ENCODE measurements around the gene EBI3.

EBI3 gene

DNA sequence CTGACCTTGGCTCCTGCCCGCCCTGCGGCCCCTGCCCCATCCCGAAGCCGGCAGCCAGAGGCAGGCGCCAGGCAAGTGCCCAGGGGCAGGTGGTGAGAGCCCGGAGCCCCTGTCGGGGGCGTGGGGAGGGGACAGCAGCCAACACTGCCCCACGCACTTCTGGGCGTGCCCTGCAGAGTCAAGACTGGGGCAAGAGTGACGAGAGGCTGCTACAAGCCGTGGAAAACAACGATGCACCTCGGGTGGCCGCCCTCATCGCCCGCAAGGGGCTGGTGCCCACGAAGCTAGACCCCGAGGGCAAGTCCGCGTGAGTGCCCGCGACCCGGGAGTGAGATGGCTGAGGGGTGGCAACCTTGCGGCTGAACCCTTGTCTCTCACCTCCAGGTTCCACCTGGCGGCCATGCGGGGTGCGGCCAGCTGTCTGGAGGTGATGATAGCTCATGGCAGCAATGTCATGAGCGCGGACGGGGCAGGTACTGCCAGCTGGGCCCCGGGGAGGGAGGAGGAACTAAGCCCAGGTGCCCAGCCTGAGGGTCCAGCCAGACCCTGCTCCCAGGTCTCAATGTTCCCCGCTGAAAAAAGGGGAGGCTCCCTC is 29.5 kb upstream of the EBI3 start:
- no peak; the same call in 2 of the 3 replicates for ATAC-seq
- TF ChIP-seq RARB (CRISPR knock-in tag; IDR thresholded peaks at IDR 0.05) (no peak), ESRRG (CRISPR knock-in tag; IDR thresholded peaks at IDR 0.05) (no peak), OSR1 (CRISPR knock-in tag; IDR thresholded peaks at IDR 0.05) (no peak), TSHZ2 (CRISPR knock-in tag; IDR thresholded peaks at IDR 0.05) (no peak), ISL1 (CRISPR knock-in tag; IDR thresholded peaks at IDR 0.05) (no peak), CSDC2 (CRISPR knock-in tag; IDR thresholded peaks at IDR 0.05) (no peak), GLIS3 (CRISPR knock-in tag; IDR thresholded peaks at IDR 0.05) (no peak), PATZ1 (CRISPR knock-in tag; IDR thresholded peaks at IDR 0.05; ENCODE audit: borderline replicate concordance) (no peak), ZNF70 (CRISPR knock-in tag; IDR thresholded peaks at IDR 0.05) (no peak), ZFP30 (CRISPR knock-in tag; IDR thresholded peaks at IDR 0.05) (no peak), ZFP3 (CRISPR knock-in tag; IDR thresholded peaks at IDR 0.05) (no peak), ZC3H10 (CRISPR knock-in tag; IDR thresholded peaks at IDR 0.05) (no peak), ZNF565 (CRISPR knock-in tag; conservative IDR thresholded peaks at IDR 0.05; ENCODE audit: low read depth) (no peak)
- TF ChIP-seq, protein P1, sequence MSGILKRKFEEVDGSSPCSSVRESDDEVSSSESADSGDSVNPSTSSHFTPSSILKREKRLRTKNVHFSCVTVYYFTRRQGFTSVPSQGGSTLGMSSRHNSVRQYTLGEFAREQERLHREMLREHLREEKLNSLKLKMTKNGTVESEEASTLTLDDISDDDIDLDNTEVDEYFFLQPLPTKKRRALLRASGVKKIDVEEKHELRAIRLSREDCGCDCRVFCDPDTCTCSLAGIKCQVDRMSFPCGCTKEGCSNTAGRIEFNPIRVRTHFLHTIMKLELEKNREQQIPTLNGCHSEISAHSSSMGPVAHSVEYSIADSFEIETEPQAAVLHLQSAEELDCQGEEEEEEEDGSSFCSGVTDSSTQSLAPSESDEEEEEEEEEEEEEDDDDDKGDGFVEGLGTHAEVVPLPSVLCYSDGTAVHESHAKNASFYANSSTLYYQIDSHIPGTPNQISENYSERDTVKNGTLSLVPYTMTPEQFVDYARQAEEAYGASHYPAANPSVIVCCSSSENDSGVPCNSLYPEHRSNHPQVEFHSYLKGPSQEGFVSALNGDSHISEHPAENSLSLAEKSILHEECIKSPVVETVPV (CRISPR knock-in tag; IDR thresholded peaks at IDR 0.05): no peak
- TF ChIP-seq, protein P2, sequence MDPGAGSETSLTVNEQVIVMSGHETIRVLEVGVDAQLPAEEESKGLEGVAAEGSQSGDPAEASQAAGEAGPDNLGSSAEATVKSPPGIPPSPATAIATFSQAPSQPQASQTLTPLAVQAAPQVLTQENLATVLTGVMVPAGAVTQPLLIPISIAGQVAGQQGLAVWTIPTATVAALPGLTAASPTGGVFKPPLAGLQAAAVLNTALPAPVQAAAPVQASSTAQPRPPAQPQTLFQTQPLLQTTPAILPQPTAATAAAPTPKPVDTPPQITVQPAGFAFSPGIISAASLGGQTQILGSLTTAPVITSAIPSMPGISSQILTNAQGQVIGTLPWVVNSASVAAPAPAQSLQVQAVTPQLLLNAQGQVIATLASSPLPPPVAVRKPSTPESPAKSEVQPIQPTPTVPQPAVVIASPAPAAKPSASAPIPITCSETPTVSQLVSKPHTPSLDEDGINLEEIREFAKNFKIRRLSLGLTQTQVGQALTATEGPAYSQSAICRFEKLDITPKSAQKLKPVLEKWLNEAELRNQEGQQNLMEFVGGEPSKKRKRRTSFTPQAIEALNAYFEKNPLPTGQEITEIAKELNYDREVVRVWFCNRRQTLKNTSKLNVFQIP (CRISPR knock-in tag; IDR thresholded peaks at IDR 0.05; ENCODE audit: borderline replicate concordance, low read depth): no peak
- TF ChIP-seq, protein P3, sequence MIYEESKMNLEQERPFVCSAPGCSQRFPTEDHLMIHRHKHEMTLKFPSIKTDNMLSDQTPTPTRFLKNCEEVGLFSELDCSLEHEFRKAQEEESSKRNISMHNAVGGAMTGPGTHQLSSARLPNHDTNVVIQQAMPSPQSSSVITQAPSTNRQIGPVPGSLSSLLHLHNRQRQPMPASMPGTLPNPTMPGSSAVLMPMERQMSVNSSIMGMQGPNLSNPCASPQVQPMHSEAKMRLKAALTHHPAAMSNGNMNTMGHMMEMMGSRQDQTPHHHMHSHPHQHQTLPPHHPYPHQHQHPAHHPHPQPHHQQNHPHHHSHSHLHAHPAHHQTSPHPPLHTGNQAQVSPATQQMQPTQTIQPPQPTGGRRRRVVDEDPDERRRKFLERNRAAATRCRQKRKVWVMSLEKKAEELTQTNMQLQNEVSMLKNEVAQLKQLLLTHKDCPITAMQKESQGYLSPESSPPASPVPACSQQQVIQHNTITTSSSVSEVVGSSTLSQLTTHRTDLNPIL (CRISPR knock-in tag; IDR thresholded peaks at IDR 0.05; ENCODE audit: low read depth): no peak

DNA sequence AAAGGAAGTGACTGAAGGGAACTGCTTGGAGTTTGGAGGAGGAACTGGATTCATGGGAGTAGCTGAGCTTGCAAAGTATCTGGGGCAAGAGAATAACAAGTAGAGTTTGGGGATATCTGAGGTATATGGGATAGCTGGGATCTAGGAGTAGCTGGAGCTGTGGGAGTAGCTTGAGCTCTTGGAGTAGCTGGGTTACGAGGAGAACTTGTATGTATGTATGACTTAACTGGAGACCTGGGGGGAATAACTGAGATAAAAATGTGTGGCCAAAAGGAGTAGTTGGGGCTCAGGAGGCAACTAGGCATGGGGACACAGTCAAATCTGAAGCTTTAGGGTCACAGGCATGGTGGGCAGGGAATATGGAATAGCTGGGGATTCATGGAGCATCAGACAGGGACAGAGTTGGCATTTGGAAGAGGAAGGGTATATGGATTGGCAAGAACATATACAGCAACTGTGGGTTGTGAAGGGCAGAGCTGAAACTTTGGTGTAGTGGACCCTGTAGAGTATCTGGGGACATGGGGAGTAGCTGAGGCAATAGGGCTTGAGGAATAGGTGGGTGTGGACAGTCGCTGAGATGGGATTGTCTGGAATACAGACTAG is 28.3 kb upstream of the EBI3 start:
- no peak for ATAC-seq
- TF ChIP-seq, protein P2 (CRISPR knock-in tag; IDR thresholded peaks at IDR 0.05; ENCODE audit: borderline replicate concordance, low read depth): no peak
- TF ChIP-seq ZFP3 (CRISPR knock-in tag; IDR thresholded peaks at IDR 0.05): no peak
- TF ChIP-seq TOX (CRISPR knock-in tag; IDR thresholded peaks at IDR 0.05; ENCODE audit: borderline replicate concordance): no peak
- TF ChIP-seq ARNTL (CRISPR knock-in tag; IDR thresholded peaks at IDR 0.05; ENCODE audit: borderline replicate concordance, low read depth): no peak
- no peak for TF ChIP-seq RARB (CRISPR knock-in tag; IDR thresholded peaks at IDR 0.05)
- no peak for TF ChIP-seq ZNF565 (CRISPR knock-in tag; conservative IDR thresholded peaks at IDR 0.05; ENCODE audit: low read depth)
- TF ChIP-seq GLIS3 (CRISPR knock-in tag; IDR thresholded peaks at IDR 0.05): no peak
- TF ChIP-seq ZC3H10 (CRISPR knock-in tag; IDR thresholded peaks at IDR 0.05): no peak
- TF ChIP-seq PATZ1 (CRISPR knock-in tag; IDR thresholded peaks at IDR 0.05; ENCODE audit: borderline replicate concordance): no peak
- TF ChIP-seq, protein P1 (CRISPR knock-in tag; IDR thresholded peaks at IDR 0.05): no peak
- no peak for TF ChIP-seq ISL1 (CRISPR knock-in tag; IDR thresholded peaks at IDR 0.05)
- TF ChIP-seq ZNF70 (CRISPR knock-in tag; IDR thresholded peaks at IDR 0.05): no peak
- no peak for TF ChIP-seq SNAI2 (CRISPR knock-in tag; IDR thresholded peaks at IDR 0.05)
- TF ChIP-seq, protein P3 (CRISPR knock-in tag; IDR thresholded peaks at IDR 0.05; ENCODE audit: low read depth): no peak
- no peak for TF ChIP-seq CSDC2 (CRISPR knock-in tag; IDR thresholded peaks at IDR 0.05)
- TF ChIP-seq BACH2 (CRISPR knock-in tag; IDR thresholded peaks at IDR 0.05; ENCODE audit: borderline replicate concordance): no peak
